NCI-H187 treated with DMSO at 0.1 percent for 48 hours (cell line): Measurements from ENCODE around the gene BET1.

ENCODE experiments used
- DNase-seq: peaks from one replicate; lab custom pipeline; 2025; lab: John Stamatoyannopoulos, UW

The BET1 gene

DNA sequence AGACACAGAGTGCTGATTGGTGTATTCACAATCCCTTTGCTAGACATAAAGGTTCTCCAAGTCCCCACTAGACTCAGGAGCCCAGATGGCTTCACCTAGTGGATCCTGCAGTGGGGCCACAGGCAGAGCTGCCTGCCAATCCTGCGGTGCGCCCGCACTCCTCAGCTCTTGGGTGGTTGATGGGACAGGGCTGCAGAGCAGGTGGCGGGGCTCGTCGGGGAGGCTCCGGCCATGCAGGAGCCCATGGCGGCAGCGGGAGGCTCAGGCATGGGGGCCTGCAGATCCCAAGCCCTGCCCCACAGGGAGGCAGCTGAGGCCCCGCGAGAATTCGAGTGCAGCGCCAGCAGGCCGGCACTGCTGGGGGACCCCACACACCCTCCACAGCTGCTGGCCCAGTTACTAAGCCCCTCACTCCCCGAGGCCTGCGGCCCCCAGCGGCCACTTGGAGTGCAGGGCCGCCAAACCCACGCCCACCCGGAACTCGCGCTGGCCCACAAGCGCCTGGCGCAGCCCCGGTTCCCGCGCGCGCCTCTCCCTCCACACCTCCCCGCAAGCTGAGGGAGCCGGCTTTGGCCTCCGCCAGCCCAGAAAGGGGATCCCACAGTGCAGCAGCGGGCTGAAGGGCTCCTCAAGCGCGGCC is 7.7 kb upstream of the BET1 start:
- DNase-seq: no peak

DNA sequence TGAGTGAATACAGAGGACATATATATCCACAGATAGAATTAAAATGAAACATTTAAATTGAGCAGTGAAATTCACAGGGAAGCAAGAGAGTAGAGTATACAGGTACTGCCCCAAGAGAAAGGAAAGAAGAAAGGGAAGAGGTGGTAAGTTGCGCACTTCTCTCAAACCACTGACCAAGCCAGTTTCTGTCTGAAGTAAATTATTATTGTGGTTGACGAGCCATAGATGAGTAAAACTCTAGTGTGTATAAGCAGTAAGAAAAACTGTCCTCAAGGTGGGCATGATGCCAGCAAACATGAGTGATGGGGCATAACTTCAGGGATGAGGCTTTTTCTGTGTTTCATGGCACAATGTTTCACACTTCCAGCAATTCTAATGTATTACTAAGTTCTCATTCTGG is 4.4 kb upstream of the BET1 start:
- no peak for DNase-seq

DNA sequence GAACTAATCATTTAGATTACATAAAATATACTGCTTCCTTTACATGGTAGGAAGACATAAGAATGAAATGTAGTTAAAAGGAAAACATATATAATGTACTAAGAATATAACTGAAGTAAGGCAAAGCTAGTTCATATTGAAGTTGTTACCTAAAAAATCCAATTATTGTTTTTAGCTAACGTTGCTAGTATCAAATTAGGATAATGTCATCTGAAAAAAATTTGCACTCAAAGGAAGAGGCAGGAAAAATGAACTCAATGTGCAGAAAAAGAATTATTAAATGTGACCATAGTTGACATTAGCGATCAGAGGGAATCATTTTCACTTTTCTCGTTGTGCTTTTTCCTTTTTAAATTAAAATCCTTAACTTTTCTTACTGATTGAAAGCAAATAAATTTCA is 1.6 kb upstream of the BET1 start:
- DNase-seq: no peak

DNA sequence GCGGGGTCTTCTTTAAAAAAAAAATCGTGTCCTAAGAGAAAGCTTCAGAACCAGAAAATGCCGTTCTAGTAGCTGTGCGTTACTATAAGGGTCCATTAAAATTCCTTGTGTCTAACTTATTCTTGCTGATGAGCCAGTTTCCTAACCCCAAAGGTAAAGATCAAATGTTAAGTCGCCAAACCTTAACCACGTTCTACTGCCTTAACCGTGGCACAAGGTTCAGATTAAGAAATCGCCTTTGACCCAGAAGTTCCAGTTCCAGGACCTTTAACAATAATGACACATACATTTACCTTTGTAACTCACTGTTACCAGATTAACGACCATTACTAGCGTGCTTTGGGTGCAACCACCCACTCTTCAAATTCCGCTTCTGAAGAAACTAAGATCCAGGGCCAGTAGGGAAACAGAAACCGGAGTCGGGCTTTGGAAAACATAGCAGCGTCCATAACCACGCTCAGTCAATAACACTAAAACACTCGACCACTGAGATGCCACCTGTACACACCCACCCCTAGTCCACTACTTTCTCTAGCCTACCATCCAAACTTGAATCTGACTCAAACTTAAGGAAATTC is 620 bp downstream of the BET1 start:
- DNase-seq: no peak

DNA sequence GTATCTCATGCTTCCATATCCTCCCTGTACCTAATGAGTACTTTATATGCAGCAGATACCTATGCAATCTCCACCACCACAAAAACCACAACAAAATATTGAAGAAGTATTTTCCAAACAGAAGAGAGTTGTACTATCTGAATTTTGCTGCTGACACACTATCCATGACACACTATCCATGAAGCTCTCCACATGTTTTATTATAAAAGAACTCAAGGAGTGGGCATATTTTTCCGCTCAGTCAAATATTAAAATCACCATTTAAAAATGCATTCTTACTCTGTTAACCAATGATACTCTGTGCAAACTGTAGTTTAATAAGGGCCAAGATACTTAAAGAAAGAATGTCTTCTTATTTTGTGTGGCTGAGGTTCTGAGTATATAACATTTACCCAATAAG is 2.8 kb downstream of the BET1 start:
- DNase-seq: no peak

DNA sequence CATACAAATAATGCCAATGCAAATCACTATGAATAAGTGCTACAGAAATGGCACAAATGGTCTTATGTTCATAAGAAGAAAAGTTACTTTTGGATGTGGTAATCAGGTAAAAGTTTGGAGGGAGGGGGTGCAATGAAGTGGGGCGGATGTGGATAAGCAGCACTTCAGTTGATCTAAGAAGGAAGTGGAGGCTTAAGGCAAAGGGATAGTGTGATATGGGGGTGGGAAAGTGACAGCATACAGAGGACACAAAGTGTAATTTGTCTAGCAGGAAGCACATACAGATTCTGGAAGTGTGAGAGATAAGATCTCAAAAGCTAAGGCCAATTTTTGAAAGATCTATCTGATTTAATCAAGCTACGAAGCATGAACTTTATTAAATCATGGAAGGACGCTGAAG is 6.3 kb downstream of the BET1 start:
- DNase-seq: no peak

DNA sequence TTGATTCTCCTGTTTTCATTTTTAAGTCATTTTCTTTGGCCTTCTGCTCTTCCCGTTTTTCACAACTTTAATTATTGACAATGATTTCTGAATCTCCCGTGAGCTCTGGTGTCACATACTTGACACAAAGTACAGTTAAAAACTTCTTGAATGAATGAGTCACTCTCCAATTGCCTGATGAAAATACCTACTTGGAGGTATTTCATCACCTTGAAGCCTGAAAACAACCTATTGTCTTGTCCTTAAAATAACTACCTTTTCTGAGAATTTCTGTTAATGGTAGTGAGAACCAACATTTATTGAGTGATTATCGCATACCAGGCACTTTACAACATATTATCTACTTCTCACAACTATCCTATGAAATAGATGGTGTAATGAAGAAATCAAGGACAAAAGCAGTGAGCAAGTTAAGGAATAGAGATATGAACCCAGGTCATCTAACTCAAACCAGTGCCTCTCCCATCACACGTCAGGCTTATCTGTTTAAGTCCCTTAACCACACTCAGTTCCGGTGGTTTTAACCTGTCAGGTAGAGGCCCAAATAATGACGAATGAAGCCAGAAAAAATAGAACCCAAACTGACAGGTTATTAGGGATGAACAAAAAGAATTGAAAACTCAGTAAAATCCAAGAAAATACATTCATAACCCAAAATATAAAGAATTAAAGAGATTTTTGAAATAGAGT is 11.6 kb downstream of the BET1 start:
- DNase-seq: no peak

DNA sequence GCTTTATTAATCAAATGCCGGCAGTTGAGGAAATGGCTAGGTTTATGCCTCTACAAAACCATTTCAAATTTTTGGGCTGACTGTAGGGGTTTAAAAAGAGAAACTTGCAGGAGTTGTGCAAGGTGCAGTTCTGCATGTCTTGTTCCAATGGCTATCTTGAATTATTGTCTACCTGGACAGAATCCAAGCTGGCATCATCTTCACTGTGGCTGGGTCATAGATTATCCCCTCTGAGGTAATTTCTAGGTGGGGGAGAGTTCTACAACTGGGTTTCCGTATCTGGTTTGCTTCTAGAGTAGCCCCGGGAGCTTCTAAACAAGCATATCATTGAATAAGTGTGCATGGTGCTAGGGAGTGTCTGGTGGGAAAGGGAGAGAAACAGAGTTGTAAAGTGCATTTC is 16.9 kb downstream of the BET1 start:
- DNase-seq: no peak

DNA sequence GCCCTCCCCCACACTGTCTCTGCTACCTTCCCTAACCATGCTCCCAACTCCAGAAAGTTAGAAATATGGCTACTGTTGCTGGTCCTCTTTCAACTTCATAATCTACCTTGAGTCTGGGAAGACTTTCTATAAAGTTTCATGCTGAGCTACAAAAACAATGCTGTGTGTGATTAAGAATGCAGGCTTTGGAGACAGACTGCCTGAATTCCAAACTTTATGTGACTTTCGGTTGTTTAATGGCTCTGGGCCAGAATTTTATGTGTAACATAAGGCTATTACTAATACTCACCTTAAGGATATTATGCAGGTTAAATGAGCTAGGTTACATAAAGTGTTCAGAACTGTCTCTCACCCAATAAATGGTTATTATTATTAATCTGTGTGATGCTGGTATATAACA is 19.1 kb downstream of the BET1 start:
- DNase-seq: no peak

DNA sequence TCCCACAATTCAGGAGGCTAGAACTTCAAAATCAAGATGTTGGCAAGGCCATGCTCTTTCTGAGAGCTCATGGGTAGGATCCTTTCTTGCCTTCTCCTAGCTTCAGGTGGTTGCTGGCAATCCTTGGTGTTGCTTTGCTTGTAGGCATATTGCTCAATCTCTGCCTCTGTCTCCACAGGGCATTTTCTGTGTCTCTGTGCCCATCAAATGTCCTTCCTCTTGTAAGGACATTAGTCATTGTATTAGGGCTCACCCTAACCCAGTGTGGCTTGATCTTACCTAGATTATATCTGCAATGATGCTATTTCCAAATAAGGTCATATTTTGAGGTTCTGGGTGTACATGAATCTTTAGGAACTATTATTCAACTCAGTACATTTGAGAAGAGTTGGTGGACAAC is 20.1 kb downstream of the BET1 start:
- no peak for DNase-seq

DNA sequence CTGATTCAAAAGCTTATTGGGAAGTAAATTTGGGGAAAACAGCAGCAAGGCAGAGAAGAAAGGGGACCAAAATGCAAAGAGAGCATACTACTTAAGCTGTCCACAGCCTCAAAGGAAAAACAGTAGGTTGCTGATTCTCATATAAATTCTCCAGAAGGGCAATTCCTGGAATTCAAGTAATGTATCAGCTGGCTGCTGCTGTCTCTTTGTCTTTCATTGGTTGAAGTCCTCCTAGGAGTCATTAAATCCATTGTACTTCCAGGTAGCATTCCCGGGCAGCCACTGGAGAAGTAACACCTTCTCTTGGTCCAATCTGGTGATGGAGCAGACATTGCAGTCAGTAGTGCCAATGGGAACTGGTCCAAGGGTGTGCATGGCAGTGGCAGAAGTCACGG is 22.7 kb downstream of the BET1 start:
- DNase-seq: no peak

DNA sequence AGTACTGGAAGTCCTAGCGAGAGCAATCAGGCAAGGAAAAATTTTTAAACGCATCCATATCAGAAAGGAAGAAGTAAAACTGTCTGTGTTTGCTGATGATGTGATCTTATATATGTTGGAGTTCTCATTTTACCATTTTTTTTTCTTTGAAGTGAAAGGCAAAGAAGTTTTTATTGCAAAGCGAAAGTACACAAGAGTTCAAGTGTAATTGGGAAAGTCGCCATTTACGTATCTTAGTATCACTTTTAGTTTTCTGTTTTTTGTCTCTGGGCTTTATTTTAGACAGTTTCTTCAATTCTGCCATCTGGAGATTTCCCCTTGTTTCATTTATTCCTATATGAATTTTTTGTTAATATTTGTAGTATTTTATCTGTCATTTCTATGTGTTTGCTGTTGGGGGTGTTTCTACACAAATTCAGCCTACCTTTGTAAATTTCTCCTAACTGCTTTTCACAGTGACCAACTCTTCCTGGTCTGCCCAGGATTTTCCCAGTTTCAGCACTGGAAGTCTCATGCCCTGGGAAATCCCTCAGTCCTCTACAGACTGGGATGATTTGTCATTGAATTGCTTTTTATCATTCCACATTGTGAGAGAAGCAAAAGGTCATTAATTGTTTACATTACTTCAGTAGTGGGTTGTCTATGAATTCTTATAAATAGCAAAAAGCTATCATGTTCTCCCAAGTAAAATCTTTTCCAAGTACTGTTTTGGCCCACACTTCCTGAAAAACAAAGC is 23.2 kb downstream of the BET1 start:
- no peak for DNase-seq

DNA sequence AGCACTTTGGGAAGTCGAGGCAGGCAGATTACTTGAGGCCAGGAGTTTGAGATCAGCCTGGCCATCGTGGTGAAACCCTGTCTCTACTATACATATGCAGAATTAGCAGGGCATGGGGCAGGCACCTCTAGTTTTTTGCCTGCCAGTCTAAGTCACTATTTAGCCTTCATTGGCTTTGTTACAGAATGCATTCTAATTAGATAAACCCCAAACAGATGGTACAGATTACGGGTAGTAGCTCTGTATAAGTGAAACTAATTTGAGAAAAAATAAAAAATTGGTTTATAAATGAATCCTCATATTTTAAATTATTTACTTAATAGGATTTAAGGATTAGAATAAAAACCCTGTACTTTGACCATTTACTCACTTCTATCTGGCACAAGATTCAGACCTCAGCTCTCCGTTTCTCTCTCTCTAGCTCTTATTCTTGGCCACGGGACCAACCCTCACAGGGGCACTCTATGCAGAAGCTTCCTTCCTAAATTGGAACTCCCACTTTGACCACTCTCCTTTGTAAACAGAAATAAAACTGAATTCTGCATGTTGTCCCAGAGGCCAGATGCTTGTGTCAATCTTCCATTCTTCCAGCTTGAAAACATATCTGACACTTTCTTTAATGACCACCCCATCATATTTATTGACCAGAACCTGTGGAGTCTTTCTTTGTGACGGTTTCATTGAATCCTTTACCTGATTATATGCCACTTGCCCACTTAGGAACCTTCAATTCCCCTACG is 26.8 kb downstream of the BET1 start:
- no peak for DNase-seq

DNA sequence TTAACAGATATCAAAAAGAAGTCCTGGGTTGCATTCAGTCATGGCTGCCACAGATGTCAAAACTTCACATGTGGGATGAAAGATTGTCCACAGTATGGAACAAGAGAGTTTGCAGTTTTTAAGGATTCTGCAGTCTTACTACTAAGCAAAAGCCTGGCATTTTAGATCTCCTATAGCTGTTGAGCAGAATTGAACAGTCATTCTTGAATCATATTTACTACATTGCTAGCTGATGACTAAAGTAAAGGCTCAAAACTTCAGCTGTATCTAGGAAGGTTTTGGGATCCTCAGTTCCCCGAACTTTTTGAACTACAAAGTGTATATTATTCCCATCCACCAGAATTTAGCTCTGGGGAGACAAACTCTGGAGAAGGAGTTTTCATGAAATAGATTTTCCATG is 31.0 kb downstream of the BET1 start:
- no peak for DNase-seq

DNA sequence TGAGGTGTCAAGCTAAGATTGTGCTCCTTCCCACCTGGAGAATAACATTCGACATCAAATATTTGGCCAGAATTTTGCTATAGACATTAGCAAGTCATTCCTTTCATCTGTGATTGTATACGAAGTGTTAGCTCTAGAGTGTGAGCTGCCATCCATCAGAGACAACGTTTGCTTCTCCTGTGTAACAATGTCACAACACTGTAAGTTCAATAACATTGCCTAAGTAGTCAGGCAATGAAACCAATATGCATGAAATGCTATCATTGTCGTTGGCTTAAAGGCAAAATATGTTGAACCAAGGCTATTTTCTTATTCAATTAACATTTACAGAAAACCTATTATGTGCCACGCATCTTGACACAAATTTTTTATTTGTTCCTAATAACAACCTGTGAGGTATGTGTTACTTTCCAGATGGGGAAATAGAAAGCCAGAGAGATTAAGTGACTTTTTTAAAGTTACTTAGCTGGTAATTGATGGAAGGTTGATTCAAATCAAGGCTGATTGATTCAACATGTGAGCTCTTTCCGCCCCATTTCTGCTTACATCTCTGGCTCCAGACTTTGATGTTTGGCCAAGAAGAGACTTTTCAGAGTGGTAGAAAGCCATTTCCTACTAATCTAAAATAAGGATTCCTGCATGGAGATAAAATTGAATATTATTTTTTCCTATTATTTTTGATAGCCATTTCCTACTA is 32.0 kb downstream of the BET1 start:
- DNase-seq: no peak

DNA sequence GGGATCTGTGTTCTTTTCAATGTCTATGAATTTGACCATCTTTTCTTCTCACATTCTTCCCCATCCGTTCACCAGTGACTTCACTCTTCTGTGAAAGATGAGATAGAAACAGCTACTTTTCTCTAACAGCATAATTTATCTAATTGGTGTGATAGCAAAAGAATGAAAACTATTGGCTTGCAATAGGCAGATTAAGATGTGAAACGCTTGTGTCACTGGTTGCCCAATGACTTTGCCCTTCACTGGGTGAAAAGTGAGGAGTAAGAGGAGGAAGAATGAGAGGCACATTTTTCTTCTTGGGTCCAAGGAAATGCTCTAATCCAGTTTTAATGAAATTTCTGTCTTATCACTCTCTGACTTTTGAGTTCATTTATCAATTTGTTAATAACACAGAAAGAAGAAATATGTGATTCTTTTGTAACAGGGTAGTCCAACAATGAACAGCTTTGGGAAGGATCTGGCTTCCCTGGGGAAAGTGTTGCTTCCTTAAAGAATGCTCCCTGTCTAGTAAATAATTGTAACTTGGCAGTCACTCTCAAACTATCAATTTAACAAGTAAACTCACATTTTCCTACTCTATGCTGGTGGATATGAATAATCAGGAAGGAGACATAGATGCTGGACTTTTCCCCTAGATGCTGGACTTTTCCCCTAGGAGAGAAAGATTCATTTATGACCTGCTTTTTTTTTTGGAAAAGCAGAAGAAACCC is 35.1 kb downstream of the BET1 start:
- no peak for DNase-seq

DNA sequence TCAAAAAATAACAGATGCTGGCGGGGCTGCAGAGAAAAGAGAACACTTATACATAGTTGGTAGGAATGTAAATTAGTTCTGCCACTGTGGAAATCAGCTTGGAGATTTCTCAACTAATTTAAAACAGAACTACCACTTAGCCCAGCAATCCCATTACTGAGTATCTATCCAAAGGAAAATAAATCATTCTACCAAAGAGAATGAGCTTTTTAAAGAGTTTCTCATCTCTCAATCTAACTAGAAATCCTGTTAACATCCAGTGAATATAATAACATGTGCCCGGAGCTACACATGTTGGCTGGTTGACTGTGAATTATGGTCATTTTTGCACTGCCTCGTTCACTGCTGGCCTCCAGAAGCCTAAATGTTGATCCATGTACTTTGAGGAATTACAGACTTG is 39.3 kb downstream of the BET1 start:
- no peak for DNase-seq

DNA sequence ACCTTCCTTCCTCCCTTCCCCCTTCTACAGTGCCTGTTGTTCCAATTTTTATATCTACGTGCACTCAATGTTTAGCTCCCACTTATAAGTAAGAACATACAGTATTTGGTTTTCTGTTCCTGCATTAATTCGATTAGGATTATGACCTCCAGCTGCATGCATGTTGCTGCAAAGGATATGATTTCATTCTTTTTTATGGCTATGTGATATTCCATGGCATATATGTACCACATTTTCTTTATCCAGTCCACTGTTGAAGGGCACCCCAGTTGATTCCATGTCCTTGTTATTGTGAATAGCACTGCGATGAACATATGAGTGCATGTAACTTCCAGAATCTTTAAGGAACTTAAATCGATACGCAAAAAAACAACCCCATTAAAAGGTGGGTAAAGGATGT is 39.9 kb downstream of the BET1 start:
- DNase-seq: no peak

DNA sequence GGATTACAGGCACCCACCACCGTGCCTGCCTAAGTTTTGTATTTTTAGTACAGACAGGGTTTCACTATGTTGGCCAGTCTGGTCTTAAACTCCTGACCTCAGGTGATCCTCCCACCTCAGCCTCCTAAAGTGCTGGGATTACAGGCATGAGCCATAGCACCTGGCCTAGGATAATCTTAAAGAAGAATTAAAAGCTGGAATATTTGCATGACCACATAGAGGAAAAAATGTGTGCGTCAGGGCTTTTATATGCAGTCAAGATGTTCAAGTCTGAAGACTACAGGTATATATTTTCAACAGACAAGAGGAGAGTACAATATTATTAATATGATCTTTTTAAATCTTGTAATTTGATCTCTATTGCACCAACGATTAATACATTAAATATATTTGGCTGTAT is 43.2 kb downstream of the BET1 start:
- no peak for DNase-seq

DNA sequence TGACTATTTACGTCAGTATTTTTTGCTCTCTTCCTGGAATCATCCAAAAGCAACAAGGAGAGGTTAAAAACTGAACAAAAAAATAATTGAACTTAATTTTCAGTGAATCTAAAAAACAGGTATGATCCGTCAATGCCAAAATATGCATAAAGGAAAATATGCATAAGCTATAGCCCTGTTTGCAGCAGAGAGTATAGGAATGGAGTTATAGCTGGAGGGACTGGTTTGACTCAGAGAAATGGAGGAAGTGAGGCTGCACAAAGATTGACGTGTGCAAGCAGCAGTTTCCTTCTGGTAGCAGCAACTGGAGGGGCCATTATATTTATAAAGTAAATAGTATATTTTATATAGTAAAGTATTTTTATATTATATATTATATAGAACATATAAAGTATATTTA is 45.5 kb downstream of the BET1 start:
- no peak for DNase-seq

DNA sequence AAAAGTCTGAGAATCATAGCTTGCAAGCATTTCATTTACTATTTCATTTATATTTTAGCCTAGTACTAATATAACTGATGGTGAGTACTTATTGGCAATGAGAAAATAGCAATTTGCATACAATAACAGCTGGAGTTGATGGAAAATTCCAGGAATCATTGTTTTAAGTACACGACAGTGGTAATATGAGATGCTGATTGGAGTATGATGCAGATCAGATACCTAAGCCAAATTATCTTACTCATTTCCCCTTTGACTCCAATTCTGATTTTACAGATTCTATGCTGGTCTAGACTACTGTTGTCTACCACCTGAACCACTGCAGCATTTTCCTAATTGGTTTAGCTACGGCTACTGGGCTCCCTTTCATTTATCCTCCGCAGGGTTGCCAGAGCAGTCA is 45.9 kb downstream of the BET1 start:
- DNase-seq: no peak
